Left kidney (tissue), 2 donors: Measurements from ENCODE around the gene MAPKBP1. TPM values are rescaled to one million over a fixed set of nuclear protein-coding genes. Genes with fewer than 3 reads are reported as not detected.

Experiments used
- DNase-seq: peaks from one replicate; pipeline ENCODE4 v3.0.0-alpha.2; 2013
- polyA plus RNA-seq: library from polyadenylated mRNA; unstranded; fragments of 120-200 nt; gene quantifications from one replicate; pipeline ENCODE4 v1.2.1, GENCODE V29; 2013; ENCODE audit not compliant: insufficient read length

MAPKBP1 gene
- polyA plus RNA-seq, 1 donor = 19.7 TPM

GRCh38 chr15:41850482-41851166 lies 76.3 kb downstream of the MAPKBP1 start:
- DNase-seq = no peak

GRCh38 chr15:41851167-41851523 lies 76.9 kb downstream of the MAPKBP1 start:
- no peak for DNase-seq

- DNase-seq = no peak
Observed at GRCh38 chr15:41851755-41852370, 77.6 kb downstream of the MAPKBP1 start.

- DNase-seq = no peak
Observed at GRCh38 chr15:41852736-41853590, 78.7 kb downstream of the MAPKBP1 start.

DNA sequence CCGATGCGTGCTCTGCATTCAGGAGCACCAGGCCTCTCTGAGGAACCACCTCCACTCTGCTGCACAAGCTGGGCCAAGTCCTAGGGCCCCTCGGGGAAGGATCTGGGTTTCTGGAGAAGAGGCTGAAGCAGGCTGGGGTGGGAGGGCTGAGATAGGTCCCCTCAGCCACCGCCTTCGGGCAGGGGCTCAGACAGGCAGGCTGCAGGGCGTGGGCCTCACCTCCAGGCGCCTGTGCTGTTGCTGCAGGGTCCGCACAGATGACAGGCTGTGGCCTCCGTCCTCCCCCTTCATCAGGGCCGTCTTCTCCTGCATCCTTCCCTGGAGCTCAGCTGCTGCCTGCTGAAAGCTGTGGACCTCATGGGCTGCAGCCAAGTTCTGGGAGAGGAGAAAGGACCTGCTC lies 79.5 kb downstream of the MAPKBP1 start:
- DNase-seq = no peak

DNA sequence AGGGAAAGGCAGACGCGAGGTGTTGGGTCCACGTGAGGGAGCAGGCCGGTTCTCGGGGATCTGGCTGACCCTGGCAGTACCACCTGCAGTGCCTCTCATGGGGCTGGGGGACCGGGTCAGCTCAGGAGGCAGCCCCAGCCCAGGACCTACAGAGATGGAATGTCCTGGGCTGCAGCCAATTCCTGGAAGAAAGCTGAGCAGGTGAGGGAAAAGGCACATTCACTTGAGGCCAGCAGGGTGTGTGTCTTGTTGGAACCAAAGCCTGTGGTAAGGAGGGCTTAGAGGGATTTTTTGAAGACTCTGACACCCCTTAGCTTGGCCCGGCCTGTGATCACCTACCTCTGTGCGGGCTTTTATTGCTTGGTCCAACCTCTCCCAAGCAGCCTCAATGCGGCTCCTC lies 80.2 kb downstream of the MAPKBP1 start:
- no peak for DNase-seq

GRCh38 chr15:41855261-41855961 lies 81.1 kb downstream of the MAPKBP1 start:
- peak; percentile 59 for DNase-seq

- DNase-seq = no peak
Observed at GRCh38 chr15:41856262-41856661, 82.0 kb downstream of the MAPKBP1 start.

- DNase-seq = no peak
Observed at GRCh38 chr15:41856716-41857115, 82.4 kb downstream of the MAPKBP1 start.

DNA sequence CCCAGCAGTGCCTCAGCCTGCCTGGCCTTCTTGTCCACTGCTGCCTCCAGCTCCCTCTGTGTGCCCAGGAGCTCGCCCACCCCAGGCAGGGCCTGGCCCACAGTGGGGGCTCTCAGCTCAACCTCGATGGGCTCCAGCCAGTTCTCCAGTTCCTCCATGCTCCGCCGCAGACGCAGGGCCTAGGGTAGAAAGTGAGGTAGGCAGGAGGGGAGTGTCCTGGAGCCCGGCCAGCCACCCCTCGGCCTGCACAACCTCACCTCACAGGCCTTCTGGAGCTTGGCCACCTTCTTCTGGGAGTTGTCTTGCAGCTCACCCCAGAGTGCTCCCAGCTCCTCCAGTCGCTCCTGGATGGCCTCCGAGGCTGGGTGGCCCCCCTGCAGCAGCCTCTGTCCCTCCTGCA lies 83.0 kb downstream of the MAPKBP1 start:
- DNase-seq = no peak

- DNase-seq = no peak
Observed at GRCh38 chr15:41858756-41859155, 84.5 kb downstream of the MAPKBP1 start.

DNA sequence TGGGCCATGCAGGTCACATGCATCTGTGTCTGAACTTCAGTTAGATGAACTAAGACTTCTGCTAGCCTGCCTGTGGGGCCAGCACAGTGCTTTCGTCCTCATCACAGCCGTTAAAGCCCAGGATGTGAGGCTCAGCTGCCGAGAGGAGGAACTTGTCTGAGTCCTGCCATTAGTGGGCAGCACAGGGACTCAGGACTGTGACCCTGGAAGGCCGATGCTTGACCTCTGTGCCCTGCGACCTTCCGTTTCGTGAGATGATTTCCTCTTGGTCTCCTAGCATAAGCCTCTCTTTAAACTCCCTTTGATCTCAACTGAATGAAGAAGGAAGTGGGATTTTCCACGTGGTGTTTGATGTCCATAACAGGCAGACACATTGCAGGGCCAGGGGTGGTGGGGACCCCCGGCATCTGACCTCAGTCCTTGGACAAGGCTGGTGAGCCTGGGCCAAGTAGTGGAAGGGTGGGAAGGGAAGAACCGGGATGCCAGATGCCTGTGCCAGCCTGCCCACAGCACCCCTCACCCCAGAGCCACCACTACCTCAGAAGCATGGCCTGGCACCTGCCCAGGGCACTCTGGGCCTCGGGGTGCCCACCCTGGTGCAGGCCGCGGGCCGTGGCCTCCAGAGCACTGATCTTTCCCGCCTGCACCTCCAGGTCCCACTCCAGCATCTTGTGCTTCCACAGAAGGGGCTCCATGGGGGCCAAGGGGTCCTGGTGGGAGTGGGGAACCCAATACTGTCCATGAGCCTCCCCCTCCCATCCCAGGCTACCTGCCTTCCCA lies 86.0 kb downstream of the MAPKBP1 start:
- DNase-seq = no peak

GRCh38 chr15:41861736-41862356 lies 87.6 kb downstream of the MAPKBP1 start:
- no peak for DNase-seq

DNA sequence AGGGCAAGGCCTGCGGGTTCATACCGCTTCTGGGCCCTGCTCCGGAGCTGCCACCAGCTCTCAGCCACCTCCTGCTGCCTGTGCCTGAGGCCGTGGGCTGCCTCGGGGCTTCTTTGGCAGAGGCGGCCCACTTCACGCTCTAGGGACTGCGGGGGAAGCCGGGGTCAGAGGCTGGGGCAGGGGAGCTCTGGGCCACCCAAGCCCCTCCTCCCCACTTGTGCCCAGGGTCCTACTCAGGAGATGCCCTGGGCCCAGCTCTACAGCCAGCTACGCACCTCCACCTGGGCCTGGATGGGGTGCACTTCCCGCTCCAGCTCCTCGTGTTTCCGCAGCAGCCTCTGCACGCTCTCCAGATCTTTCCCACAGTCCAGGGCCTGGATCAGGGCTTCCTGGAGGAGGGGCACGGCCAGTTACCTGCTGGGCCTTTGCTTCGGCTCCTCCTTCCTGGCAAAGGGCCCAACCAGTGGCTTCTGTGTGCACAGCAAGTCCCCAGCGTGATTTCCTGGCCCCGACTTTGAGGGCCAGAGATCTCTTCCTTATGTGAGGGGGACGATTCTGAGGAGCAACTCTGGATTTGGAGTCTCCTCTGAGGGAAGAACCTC lies 88.3 kb downstream of the MAPKBP1 start:
- no peak for DNase-seq

DNA sequence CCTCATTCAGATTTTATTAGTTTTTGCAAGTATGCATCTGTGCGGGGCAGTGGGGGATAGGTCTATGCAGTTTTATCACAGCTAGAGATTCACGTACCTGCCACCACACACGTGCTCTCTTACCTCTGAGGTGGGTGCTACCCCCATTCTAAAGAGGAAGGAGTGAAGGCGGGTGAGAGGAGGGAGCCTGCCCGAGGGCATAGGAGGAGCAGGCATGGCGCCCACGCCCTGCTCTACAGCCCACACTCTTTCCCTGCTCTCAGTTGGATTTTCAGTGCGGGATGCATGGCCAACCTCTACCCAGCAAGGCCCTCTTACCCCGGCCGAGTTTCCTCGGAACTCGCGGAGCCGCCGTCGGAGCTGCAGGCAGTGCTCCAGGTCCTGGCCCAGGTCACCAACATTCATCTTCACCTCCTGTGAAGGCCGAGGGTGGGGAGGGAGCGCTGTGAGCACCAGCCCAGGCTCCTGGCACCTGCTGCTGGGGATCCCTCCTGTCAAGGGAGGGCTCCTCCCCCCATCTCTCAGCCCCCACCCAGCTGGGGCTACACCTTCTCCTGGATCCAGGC lies 91.3 kb downstream of the MAPKBP1 start:
- no peak for DNase-seq

- DNase-seq = no peak
Observed at GRCh38 chr15:41866263-41866703, 92.0 kb downstream of the MAPKBP1 start.

- no peak for DNase-seq
Observed at GRCh38 chr15:41866872-41867579, 92.7 kb downstream of the MAPKBP1 start.

- no peak for DNase-seq
Observed at GRCh38 chr15:41868321-41868720, 94.0 kb downstream of the MAPKBP1 start.

- DNase-seq = no peak
Observed at GRCh38 chr15:41869770-41870688, 95.7 kb downstream of the MAPKBP1 start.
